Spleen (tissue), 7 donors: ENCODE results near the gene NDUFB8.

Experiments
- POLR2A ChIP-seq, 3 donors: fragments of 450-650 bp; IDR thresholded peaks; one replicate each; pipeline ENCODE4 v1.5.1; 2017; ENCODE audit warnings: antibody characterized with exemption in 3 of 3, mild to moderate bottlenecking in 1 of 3
- TF ChIP-seq, protein P1 (sequence below), 11 experiments: fragments of 200-600 bp in 7 of 11; fragments of 450-650 bp in 4 of 11; sonication (generic) in 4 of 11; IDR thresholded peaks in 8 of 11; conservative IDR thresholded peaks in 3 of 11; 1 replicate in 7 of 11; 2 replicates in 4 of 11; pipeline versions ENCODE4 v1.4.0 to v1.8.0; 2016 to 2021; ENCODE audit warnings: antibody characterized with exemption in 11 of 11, inconsistent platforms in 4 of 11, mild to moderate bottlenecking in 1 of 11
- donor health status: DM: no; HTN: no; CAD: no; lungs with moderate emphysema.
- donor health status: DM: no; HTN: no; CAD: no.
- donor health status: DM: no; HTN: no; CAD: no.

DNA sequence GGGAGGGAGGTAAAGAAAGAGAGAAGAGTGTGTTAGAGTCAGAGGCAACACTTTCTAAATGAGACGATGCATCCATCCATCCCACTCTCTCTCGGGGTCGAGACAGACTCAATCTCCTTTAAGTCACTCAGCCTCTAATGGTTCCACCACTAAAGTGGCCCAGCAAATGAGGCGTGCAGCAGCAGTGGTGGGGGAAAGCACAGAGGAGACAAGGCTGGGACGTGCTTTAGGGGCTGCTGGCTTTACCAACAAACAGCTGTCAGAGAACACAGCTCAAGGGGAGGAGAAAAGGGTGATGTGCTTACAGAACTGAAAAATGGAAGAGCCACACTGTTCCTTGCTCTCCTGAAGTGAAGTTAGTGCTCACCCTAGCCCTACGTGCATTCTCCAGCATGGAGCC, 5.5 kb downstream of the NDUFB8 start:
- TF ChIP-seq, protein P1, sequence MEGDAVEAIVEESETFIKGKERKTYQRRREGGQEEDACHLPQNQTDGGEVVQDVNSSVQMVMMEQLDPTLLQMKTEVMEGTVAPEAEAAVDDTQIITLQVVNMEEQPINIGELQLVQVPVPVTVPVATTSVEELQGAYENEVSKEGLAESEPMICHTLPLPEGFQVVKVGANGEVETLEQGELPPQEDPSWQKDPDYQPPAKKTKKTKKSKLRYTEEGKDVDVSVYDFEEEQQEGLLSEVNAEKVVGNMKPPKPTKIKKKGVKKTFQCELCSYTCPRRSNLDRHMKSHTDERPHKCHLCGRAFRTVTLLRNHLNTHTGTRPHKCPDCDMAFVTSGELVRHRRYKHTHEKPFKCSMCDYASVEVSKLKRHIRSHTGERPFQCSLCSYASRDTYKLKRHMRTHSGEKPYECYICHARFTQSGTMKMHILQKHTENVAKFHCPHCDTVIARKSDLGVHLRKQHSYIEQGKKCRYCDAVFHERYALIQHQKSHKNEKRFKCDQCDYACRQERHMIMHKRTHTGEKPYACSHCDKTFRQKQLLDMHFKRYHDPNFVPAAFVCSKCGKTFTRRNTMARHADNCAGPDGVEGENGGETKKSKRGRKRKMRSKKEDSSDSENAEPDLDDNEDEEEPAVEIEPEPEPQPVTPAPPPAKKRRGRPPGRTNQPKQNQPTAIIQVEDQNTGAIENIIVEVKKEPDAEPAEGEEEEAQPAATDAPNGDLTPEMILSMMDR (IDR thresholded peaks at IDR 0.05 in 8 of 11, conservative IDR thresholded peaks at IDR 0.05 in 3 of 11), result no peak
- TF ChIP-seq POLR2A (IDR thresholded peaks at IDR 0.05), result no peak
